ENCODE results near the gene CAPN1.

DNA sequence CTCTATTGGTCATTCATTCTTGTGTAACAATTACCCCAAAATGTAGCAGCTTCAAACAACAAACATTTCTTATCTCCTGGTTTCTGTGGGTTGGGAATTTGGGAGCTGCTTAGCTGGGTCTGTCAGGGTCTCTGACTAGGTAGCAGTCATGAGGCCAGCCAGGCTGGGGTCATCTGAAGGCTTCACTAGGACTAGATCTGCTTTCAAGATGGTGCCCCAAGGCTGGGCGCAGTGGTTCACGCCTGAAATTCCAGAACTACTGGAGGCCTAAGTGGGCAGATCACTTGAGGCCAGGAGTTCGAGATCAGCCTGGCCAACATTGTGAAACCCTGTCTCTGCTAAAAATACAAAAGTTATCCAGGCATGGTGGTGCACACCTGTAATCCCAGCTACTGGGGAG lies 24.8 kb upstream of the CAPN1 start:
- TF ChIP-seq TAF1 (IDR thresholded peaks at IDR 0.05; ENCODE audit: borderline replicate concordance, low read depth, low read length) (no peak), JUND (IDR thresholded peaks at IDR 0.05) (no peak), SIN3A (IDR thresholded peaks at IDR 0.05; ENCODE audit: borderline replicate concordance, low read depth, low read length) (no peak), FOXM1 (IDR thresholded peaks at IDR 0.05; ENCODE audit: low read depth) (no peak), RAD21 (IDR thresholded peaks at IDR 0.05; ENCODE audit: low read length) (no peak), ZBTB33 (IDR thresholded peaks at IDR 0.05; ENCODE audit: borderline replicate concordance, low read depth) (no peak), CHD2 (IDR thresholded peaks at IDR 0.05; ENCODE audit: low read length, partially characterized antibody) (no peak), IRF3 (IDR thresholded peaks at IDR 0.05; ENCODE audit: low read depth, low read length) (no peak), NRF1 (IDR thresholded peaks at IDR 0.05; ENCODE audit: low read depth, low read length) (no peak)
- TF ChIP-seq, protein P1, sequence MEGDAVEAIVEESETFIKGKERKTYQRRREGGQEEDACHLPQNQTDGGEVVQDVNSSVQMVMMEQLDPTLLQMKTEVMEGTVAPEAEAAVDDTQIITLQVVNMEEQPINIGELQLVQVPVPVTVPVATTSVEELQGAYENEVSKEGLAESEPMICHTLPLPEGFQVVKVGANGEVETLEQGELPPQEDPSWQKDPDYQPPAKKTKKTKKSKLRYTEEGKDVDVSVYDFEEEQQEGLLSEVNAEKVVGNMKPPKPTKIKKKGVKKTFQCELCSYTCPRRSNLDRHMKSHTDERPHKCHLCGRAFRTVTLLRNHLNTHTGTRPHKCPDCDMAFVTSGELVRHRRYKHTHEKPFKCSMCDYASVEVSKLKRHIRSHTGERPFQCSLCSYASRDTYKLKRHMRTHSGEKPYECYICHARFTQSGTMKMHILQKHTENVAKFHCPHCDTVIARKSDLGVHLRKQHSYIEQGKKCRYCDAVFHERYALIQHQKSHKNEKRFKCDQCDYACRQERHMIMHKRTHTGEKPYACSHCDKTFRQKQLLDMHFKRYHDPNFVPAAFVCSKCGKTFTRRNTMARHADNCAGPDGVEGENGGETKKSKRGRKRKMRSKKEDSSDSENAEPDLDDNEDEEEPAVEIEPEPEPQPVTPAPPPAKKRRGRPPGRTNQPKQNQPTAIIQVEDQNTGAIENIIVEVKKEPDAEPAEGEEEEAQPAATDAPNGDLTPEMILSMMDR (IDR thresholded peaks at IDR 0.05), result no peak
- TF ChIP-seq, protein P2, sequence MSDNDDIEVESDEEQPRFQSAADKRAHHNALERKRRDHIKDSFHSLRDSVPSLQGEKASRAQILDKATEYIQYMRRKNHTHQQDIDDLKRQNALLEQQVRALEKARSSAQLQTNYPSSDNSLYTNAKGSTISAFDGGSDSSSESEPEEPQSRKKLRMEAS (IDR thresholded peaks at IDR 0.05; ENCODE audit: low read depth), result no peak
- TF ChIP-seq, protein P3, sequence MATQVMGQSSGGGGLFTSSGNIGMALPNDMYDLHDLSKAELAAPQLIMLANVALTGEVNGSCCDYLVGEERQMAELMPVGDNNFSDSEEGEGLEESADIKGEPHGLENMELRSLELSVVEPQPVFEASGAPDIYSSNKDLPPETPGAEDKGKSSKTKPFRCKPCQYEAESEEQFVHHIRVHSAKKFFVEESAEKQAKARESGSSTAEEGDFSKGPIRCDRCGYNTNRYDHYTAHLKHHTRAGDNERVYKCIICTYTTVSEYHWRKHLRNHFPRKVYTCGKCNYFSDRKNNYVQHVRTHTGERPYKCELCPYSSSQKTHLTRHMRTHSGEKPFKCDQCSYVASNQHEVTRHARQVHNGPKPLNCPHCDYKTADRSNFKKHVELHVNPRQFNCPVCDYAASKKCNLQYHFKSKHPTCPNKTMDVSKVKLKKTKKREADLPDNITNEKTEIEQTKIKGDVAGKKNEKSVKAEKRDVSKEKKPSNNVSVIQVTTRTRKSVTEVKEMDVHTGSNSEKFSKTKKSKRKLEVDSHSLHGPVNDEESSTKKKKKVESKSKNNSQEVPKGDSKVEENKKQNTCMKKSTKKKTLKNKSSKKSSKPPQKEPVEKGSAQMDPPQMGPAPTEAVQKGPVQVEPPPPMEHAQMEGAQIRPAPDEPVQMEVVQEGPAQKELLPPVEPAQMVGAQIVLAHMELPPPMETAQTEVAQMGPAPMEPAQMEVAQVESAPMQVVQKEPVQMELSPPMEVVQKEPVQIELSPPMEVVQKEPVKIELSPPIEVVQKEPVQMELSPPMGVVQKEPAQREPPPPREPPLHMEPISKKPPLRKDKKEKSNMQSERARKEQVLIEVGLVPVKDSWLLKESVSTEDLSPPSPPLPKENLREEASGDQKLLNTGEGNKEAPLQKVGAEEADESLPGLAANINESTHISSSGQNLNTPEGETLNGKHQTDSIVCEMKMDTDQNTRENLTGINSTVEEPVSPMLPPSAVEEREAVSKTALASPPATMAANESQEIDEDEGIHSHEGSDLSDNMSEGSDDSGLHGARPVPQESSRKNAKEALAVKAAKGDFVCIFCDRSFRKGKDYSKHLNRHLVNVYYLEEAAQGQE (IDR thresholded peaks at IDR 0.05; ENCODE audit: low read depth, low read length), result no peak
